22Rv1 (cell line): ENCODE results near the gene PEX3.

Experiments
- ZFX ChIP-seq: fragments of 450-650 bp; IDR thresholded peaks from 2 replicates; pipeline ENCODE4 v1.6.1; 2017; ENCODE audit warnings: antibody characterized with exemption, borderline replicate concordance
- TF ChIP-seq, protein P1 (sequence below): fragments of 450-650 bp; IDR thresholded peaks from 2 replicates; pipeline ENCODE4 v1.5.1; 2017; ENCODE audit warnings: mild to moderate bottlenecking

DNA sequence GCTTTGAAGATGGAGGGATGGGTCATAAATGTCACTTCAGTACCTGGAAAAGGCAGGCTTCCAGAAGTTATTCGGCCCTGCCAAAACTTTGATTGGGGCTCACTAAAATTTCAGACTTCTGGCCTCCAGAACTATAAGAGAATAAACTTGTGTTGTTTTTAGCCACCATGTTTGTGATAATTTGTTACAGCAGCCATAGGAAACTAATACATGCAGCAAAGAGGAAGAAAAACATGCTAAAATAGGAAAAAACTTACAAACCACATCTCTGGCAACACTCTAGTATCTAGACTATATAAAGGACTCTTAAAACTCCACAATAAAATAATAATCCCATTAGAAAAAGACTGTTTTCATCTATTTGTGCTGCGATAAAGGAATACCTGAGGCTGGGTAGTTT is 9.6 kb upstream of the PEX3 start:
- TF ChIP-seq, protein P1, sequence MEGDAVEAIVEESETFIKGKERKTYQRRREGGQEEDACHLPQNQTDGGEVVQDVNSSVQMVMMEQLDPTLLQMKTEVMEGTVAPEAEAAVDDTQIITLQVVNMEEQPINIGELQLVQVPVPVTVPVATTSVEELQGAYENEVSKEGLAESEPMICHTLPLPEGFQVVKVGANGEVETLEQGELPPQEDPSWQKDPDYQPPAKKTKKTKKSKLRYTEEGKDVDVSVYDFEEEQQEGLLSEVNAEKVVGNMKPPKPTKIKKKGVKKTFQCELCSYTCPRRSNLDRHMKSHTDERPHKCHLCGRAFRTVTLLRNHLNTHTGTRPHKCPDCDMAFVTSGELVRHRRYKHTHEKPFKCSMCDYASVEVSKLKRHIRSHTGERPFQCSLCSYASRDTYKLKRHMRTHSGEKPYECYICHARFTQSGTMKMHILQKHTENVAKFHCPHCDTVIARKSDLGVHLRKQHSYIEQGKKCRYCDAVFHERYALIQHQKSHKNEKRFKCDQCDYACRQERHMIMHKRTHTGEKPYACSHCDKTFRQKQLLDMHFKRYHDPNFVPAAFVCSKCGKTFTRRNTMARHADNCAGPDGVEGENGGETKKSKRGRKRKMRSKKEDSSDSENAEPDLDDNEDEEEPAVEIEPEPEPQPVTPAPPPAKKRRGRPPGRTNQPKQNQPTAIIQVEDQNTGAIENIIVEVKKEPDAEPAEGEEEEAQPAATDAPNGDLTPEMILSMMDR: no peak
- no peak for TF ChIP-seq ZFX
